Measurements from ENCODE around the gene PTCH2.
A peak's percentile ranks its signal among the peaks of the same experiment; 100 is the strongest.
"Not testable (repeated sequence)": the region's sequence is repeated elsewhere in the genome, so short reads cannot be mapped to it uniquely, and the experiment has no call there.

The PTCH2 gene

DNA sequence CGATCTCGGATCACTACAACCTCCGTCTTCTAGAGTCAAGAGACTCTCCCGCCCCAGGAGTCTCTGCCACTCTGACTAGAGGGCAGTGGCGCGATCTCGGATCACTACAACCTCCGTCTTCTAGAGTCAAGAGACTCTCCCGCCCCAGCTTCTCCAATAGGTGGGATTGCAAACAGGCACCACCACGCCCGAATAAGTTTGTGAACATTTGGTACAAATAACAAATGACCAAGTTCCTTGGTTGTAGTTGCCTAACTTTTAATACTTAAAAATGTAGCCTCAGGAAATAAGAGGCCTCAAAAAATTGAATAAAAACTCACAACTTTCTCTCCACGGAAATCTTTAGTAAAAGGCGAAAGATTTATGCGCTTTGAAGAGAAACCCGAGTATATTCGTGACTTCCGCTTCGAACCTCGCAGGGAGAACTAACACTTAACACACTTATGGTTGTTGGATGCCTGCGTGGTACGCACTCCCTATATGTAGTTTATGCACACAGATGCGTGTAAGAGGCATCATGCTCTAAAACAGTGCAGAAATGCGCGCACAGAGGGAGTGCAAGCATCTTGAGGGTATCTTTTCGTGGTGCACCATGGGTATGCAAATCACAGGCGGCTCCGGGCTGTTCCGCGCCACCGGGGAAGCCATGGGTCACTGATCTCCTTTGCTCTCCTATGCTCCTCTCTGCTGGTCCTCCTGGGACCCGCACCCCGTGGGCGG is 23.3 kb downstream of the PTCH2 start:
- peak overlapping the region; percentile 100 for H3K27ac Mint-ChIP-seq
- no peaks in the 10 kb centered on the region for H3K9me3 Mint-ChIP-seq
- peak; percentile 93 for ATAC-seq (replicated peaks)
- peak overlapping the region; percentile 90 to 93 for H3K4me3 Mint-ChIP-seq
- H3K27me3 Mint-ChIP-seq = no peaks in the 10 kb centered on the region
- peaks cover 29 to 48% of the 10 kb centered on the region in 2 donors for H3K4me1 Mint-ChIP-seq
- H3K36me3 Mint-ChIP-seq = peaks cover 6 to 13% of the 10 kb centered on the region in 2 donors
- peak; percentile 94 for DNase-seq

- no peaks in the 10 kb centered on the region for H3K9me3 Mint-ChIP-seq
- H3K36me3 Mint-ChIP-seq = peaks cover 7 to 15% of the 10 kb centered on the region in 2 donors
- H3K27me3 Mint-ChIP-seq = no peaks in the 10 kb centered on the region
- H3K27ac Mint-ChIP-seq = peak overlapping the region; percentile 100
- peaks cover 30 to 52% of the 10 kb centered on the region in 2 donors for H3K4me1 Mint-ChIP-seq
- peak overlapping the region; percentile 90 to 93 for H3K4me3 Mint-ChIP-seq
- DNase-seq (no peak), ATAC-seq (replicated peaks) (no peak)
These were observed 23.9 kb downstream of the PTCH2 start for GRCh38 chr1:44819196-44819607.

DNA sequence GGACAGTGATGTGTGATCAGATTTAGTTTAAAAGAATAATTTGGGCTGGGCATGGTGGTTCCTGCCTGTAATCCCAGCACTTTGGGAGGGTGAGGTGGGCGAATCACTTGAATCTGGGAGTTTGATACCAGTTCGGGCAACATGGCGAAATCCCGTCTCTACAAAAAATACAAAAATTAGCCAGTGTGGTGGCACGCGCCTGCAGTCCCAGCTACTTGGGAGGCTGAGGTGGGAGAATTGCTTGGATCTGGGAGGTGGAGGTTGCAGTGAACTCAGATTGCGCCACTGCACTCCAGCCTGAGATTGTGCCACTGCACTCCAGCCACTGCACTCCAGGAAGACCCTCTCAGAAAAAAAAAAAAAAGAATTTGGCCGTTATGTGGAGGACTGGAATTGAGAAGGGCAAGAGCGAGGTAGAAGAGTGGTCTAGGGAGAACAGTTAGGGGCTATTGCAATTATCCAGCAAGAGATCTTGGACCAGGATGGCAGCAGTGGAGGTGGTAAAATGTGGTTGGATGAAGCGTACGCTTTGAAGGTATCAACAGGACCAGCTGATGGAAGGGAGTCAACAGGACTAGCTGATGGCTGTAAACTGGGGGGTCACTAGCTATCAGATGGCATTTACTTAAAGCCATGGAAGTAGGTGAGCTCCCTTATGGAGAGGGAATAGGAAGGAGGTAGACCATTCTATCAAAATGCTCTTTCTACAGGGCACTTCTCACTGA is 25.1 kb downstream of the PTCH2 start:
- no peak for ATAC-seq (replicated peaks)
- H3K4me3 Mint-ChIP-seq = peak overlapping the region; percentile 14 to 61
- no peak for DNase-seq
- peaks cover 30 to 65% of the 10 kb centered on the region in 2 donors for H3K4me1 Mint-ChIP-seq
- H3K9me3 Mint-ChIP-seq = no peaks in the 10 kb centered on the region
- no peaks in the 10 kb centered on the region for H3K27me3 Mint-ChIP-seq
- H3K36me3 Mint-ChIP-seq = peaks cover 7 to 18% of the 10 kb centered on the region in 2 donors
- peak overlapping the region; percentile 78 for H3K27ac Mint-ChIP-seq

- peak overlapping the region in 1 of 2 donors; percentile 34 for H3K4me3 Mint-ChIP-seq
- H3K27me3 Mint-ChIP-seq = no peaks in the 10 kb centered on the region
- ATAC-seq (replicated peaks) = no peak
- H3K27ac Mint-ChIP-seq = no peak overlapping the region
- peaks cover 34 to 71% of the 10 kb centered on the region in 2 donors for H3K4me1 Mint-ChIP-seq
- no peak for DNase-seq
- peaks cover 7 to 25% of the 10 kb centered on the region in 2 donors for H3K36me3 Mint-ChIP-seq
- no peaks in the 10 kb centered on the region for H3K9me3 Mint-ChIP-seq
These were observed 25.7 kb downstream of the PTCH2 start for GRCh38 chr1:44817307-44817706.

GRCh38 chr1:44815926-44816325 is 27.1 kb downstream of the PTCH2 start:
- H3K27ac Mint-ChIP-seq; ATAC-seq (replicated peaks); H3K27me3 Mint-ChIP-seq; H3K9me3 Mint-ChIP-seq; H3K4me3 Mint-ChIP-seq; DNase-seq: not testable (repeated sequence)
- peaks cover 10 to 32% of the 10 kb centered on the region in 2 donors for H3K36me3 Mint-ChIP-seq
- peaks cover 42 to 77% of the 10 kb centered on the region in 2 donors for H3K4me1 Mint-ChIP-seq

DNA sequence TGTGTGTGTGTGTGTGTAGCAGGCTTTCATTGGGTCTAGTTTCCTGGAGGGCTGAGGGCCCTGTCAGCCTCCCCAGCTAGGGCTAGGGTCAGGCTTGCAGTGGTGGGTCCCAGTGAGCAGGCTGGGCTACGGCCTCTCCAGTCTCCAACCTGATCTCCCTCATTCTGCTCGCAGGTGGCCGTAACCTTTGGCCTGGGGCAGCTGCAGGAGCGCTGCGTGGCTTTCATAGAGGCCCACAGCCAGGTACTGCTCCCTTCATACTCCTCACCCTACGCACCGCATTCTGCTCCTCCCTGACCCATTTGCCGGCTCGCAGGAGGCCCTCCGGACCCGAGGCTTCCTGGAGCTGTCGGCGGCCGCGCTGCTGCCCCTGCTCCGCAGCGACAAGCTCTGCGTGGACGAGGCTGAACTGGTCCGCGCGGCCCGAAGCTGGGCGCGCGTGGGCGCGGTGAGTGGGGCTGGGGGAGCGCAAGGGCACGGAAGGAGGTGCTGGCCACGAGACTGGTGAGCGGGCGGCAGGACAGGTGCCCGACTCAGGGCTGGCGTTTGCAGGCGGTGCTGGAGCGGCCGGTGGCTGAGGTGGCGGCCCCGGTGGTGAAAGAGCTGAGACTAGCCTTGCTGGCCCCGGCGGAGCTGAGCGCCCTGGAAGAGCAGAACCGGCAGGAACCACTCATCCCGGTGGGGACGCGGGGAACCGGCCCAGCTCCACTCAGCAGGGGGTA is 30.1 kb downstream of the PTCH2 start:
- H3K4me1 Mint-ChIP-seq = peaks cover 54 to 77% of the 10 kb centered on the region in 2 donors
- peak overlapping the region; percentile 90 to 96 for H3K4me3 Mint-ChIP-seq
- DNase-seq = no peak
- peaks cover 8 to 31% of the 10 kb centered on the region in 2 donors for H3K36me3 Mint-ChIP-seq
- H3K27me3 Mint-ChIP-seq = no peaks in the 10 kb centered on the region
- no peaks in the 10 kb centered on the region for H3K9me3 Mint-ChIP-seq
- peak overlapping the region; percentile 99 for H3K27ac Mint-ChIP-seq
- ATAC-seq (replicated peaks) = no peak

DNA sequence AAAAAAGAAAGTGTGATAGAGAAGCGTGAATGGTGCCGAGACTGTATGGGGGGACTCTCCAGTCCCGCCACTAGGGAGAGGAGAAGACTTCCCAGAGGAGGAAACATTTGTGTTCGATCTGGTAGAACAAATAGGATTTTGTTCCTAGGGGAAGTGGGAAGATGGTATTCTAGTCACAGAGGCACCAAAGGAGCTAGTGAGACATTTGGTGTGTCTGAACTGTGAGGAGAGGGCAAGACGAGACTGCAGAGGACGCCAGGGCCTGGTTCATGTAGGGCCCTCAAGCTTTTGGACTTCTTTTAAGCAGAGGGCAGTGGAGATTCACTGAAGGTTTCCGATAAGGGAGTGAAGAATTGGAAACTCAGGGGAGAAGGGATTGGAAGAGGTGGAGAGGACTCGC is 31.8 kb downstream of the PTCH2 start:
- no peaks in the 10 kb centered on the region for H3K27me3 Mint-ChIP-seq
- H3K36me3 Mint-ChIP-seq = peaks cover 12 to 40% of the 10 kb centered on the region in 2 donors
- peak overlapping the region; percentile 99 for H3K27ac Mint-ChIP-seq
- ATAC-seq (replicated peaks) (no peak), DNase-seq (no peak)
- peaks cover 62 to 89% of the 10 kb centered on the region in 2 donors for H3K4me1 Mint-ChIP-seq
- no peaks in the 10 kb centered on the region for H3K9me3 Mint-ChIP-seq
- H3K4me3 Mint-ChIP-seq = peak overlapping the region; percentile 2 to 36

GRCh38 chr1:44810762-44811105 is 32.3 kb downstream of the PTCH2 start:
- ATAC-seq (replicated peaks); H3K27me3 Mint-ChIP-seq; DNase-seq; H3K9me3 Mint-ChIP-seq: not testable (repeated sequence)
- Mint-ChIP-seq H3K27ac (peak overlapping the region; percentile 99), H3K4me1 (peaks cover 62 to 91% of the 10 kb centered on the region in 2 donors), H3K4me3 (peak overlapping the region in 1 of 2 donors; percentile 67), H3K36me3 (peaks cover 14 to 42% of the 10 kb centered on the region in 2 donors)

DNA sequence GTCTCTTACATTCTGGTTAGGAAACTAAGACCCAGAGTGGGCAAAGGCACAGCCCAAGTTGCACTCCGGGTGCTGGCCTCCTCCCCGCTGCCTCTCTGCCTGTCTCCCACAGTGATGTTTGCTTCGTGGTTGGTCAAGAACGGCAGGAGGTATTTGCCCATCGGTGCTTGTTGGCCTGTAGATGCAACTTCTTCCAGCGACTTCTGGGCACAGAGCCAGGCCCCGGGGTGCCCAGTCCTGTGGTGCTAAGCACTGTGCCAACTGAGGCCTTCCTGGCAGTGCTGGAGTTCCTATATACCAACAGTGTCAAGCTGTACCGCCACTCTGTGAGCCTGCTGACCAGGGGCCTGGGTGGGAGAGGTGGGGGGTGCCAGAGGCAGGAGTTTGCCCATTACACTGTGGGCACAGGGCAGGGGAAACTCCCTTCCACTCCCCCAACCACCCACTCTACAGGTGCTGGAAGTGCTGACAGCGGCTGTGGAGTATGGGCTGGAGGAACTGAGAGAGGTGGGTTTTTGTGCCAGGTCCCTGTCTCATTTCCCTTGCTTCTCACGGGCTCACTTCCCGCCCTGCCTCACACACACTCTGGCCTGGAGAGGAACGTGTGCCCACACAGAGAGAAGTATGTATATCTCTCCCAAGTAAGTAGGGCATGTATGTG is 32.8 kb downstream of the PTCH2 start:
- ATAC-seq (replicated peaks) = peak; percentile 38 to 39
- Mint-ChIP-seq H3K27ac (peak overlapping the region; percentile 99), H3K27me3 (no peaks in the 10 kb centered on the region), H3K36me3 (peaks cover 19 to 46% of the 10 kb centered on the region in 2 donors), H3K4me3 (peak overlapping the region; percentile 67 to 68), H3K9me3 (no peaks in the 10 kb centered on the region), H3K4me1 (peaks cover 64 to 92% of the 10 kb centered on the region in 2 donors)
- peak; percentile 80 for DNase-seq

GRCh38 chr1:44808938-44809917 is 33.8 kb downstream of the PTCH2 start:
- peak; percentile 51 to 62 for ATAC-seq (replicated peaks)
- H3K36me3 Mint-ChIP-seq = peaks cover 24 to 49% of the 10 kb centered on the region in 2 donors

GRCh38 chr1:44808063-44808937 is 34.8 kb downstream of the PTCH2 start, which contains the start of gene BTBD19:
Gene BTBD19, plus strand, starts transcription at chr1:44808523. Its CDS starts 298 bp downstream, at chr1:44808821.
- peak; percentile 56 for ATAC-seq (replicated peaks)
- Mint-ChIP-seq H3K36me3 (peaks cover 28 to 55% of the 10 kb centered on the region in 2 donors), H3K27me3 (no peaks in the 10 kb centered on the region)

More at GRCh38 chr1:44808938-44809917, 33.8 kb downstream of the PTCH2 start:
- no peaks in the 10 kb centered on the region for H3K27me3 Mint-ChIP-seq
- H3K4me3 Mint-ChIP-seq = peak overlapping the region; percentile 39 to 68
- H3K9me3 Mint-ChIP-seq = no peaks in the 10 kb centered on the region
- DNase-seq = peak; percentile 84
- peak overlapping the region; percentile 99 for H3K27ac Mint-ChIP-seq
- H3K4me1 Mint-ChIP-seq = peaks cover 62 to 93% of the 10 kb centered on the region in 2 donors

More at GRCh38 chr1:44808063-44808937, 34.8 kb downstream of the PTCH2 start, which contains the start of gene BTBD19:
- Mint-ChIP-seq H3K4me3 (peak within 1 kb of the TSS; percentile 68), H3K9me3 (no peaks in the 10 kb centered on the region), H3K4me1 (peaks cover 69 to 93% of the 10 kb centered on the region in 2 donors), H3K27ac (peak within 1 kb of the TSS; percentile 99)
- peak; percentile 86 for DNase-seq

All from stimulated activated naive B cell treated with anti-CD40 and anti-IgM and Interleukin-4, amounts not matched to agents 10 μg/mL and 1 μg/mL and 100 μg/mL, for 72 hours (primary cell).